Activated CD4-positive, alpha-beta T cell treated with anti-CD3 and anti-CD28 coated beads, Interleukin-2, amount 50 U/mL, for 1 hour (primary cell): ENCODE results near the gene ARRDC3.
"Not testable (repeated sequence)": the region's sequence is repeated elsewhere in the genome, so short reads cannot be mapped to it uniquely, and the experiment has no call there.

ENCODE experiments used
- DNase-seq: peaks from one replicate; pipeline ENCODE4 v3.0.0-alpha.2; 2020

The ARRDC3 gene

DNA sequence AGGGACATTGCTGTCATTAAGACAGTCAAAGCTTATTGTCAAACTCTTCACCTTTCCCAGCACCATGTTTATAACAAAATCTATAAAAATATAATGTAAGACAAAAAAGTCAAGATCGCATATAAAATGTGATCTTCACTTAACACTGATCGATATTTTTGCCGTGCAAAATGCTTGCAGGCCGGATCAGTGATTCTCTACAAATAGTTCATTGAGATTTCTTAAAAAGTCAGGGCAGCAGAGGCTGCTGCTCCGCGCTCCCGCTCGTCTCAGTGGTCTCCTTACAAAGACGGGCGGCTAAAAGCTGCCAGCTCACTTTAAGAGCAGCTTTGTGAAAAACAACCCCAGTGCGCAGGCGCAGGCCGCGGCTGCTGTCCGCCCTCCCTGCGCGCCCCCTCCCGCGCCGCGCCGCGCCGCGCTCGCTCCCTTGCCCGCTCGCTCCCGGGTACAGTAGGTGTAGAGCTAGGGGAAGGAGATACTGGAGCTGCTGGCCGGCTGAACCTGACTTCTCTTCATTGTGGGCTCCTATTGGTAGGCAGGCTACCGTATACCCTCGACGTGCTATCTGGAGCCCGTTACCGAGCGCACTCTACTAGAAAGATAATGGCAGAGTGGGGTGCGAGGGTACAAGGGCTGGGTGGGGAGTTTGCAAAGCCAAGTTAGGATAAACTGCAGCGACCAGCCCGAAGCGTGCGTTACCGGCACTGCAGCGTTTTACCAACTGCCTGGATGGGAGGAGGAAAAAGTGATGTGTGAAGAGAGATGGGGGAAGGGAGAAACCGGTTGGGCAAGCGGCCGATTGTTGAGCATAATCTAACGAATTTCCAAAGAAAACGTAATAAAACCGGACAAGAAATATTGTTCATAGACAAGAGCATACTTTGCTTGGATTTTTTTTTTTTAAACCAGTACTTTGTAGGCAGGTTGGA, at the start of gene ARRDC3:
TSS of gene ARRDC3 (minus strand) at position 291 of the 929 bp plus-strand sequence. CDS start at position 66, 225 bp downstream.
- DNase-seq: peak; percentile 96

DNA sequence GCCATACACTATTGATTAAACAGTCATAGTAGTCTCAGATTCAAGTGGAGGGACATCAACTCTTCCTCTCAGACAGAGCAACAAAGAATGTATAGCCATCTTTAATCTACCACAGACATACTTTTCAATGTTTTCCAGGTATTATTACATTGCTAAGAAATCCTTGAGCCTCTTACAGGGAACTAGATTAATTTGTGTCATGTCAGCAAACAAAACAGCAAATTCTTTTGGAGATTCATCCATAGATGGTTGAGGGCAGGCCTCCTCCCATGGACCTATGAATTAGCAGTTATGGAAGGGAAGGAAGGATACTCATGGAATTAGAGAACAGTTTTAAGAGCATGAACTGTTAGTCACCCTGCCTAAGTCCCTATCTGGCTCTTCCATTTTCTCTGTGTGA, 47.8 kb upstream of the ARRDC3 start:
- no peak for DNase-seq

DNA sequence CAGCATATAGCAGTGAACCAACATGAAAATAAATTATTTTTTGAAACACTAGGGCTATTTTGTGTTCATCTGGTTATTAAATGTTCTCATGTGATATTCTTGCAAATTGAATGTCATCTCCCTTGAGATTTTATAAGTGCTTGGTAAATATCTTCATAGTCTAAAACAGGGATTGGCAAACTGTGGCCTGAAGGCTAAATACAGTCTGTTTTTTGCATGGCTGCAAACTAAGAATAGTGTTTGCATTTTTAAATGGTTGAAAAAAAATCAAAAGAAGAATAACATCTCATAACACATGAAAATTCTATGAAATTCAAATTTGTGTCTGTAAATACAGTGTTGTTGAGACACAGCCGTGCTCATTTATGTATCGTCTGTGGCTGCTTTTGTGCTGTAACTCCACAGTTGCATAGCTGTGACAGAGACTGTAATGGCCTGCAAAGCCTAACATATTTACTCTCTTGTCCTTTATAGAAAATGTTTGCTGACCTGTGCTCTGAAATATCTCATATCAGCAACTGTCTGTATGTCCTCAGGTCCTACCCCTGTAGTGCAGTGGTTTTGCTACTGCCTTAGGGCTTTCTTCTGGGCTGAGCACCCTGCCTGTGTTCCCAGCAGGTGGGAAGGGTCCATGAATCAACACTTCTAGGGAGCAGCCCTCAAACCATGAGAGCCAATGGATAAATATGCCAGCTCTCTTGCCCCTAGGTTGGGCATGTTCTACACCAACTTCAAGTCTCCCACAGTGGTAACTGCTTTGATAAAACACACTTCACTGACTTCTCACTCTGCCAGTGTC, 41.7 kb upstream of the ARRDC3 start:
- DNase-seq: no peak

GRCh38 chr5:91423871-91424270, 40.8 kb upstream of the ARRDC3 start:
- no peak for DNase-seq

- DNase-seq: no peak
Measured at GRCh38 chr5:91420879-91421278, 37.8 kb upstream of the ARRDC3 start.

GRCh38 chr5:91419571-91420537, 36.7 kb upstream of the ARRDC3 start:
- peak; percentile 69 for DNase-seq

DNA sequence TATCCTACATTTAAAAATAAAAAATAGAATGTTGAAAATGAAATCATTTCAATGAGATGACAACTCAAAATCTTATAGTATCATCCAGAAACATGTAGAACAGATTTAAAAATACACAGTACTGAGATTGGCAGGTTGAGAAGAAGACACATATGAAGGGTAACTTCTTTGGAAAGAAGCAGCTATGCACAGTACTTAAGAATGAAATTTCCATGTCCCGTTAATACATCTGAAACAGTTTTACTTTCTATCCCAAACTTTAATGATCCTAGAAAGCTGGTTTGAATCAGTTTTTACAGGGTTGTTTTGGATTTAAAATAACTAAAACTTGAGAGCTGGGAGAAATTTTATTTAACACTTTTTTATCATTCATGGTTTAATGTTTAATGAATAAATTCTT, 36.0 kb upstream of the ARRDC3 start:
- DNase-seq: no peak

GRCh38 chr5:91418158-91418557, 35.0 kb upstream of the ARRDC3 start:
- DNase-seq: no peak

GRCh38 chr5:91417219-91417618, 34.1 kb upstream of the ARRDC3 start:
- no peak for DNase-seq

- no peak for DNase-seq
Measured at GRCh38 chr5:91416491-91416890, 33.4 kb upstream of the ARRDC3 start.

GRCh38 chr5:91409304-91409703, 26.2 kb upstream of the ARRDC3 start:
- DNase-seq: no peak

- no peak for DNase-seq
Measured at GRCh38 chr5:91408710-91409109, 25.6 kb upstream of the ARRDC3 start.

DNA sequence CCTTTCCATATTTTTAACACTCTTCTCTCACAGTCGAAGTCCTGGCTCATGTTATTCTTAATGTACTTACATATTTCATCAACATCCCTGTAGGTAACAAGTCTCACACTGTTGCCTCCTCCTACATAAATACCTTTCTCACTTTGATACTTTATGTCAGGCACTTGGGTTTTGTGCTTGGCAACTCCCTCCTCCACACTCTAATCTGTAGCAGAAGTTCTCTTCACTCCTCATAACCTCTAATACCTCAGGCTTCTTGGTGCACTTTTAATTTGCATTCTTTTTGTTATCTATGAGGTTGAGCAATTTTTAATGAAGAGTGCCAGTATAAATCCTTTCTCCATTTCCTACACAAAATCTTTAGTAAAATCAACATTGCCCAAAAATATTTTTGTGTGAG, 24.1 kb upstream of the ARRDC3 start:
- DNase-seq: no peak

- DNase-seq: no peak
Measured at GRCh38 chr5:91403438-91403837, 20.3 kb upstream of the ARRDC3 start.

- DNase-seq: no peak
Measured at GRCh38 chr5:91401175-91401574, 18.1 kb upstream of the ARRDC3 start.

- DNase-seq: no peak
Measured at GRCh38 chr5:91397791-91398190, 14.7 kb upstream of the ARRDC3 start.

DNA sequence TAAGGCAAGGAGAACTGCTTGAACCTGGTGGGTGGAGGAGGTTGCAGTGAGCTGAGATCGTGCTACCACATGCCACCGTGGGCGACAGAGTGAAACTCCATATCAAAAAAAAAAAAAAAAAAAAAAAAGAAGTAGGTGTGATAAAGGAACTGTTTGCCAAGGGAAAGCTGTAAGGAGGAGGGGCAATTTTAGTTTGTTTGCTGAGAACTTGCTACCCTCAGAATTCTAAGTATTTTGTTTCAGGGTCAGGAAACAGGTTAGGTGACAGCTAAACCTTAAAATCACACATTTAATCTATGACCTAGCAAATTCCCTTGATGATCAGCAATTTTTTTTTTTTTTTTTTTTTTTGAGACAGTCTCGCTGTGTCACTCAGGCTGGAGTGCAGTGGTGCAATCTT, 7.2 kb upstream of the ARRDC3 start:
- DNase-seq: no peak

GRCh38 chr5:91389555-91389954, 6.4 kb upstream of the ARRDC3 start:
- not testable (repeated sequence) for DNase-seq

DNA sequence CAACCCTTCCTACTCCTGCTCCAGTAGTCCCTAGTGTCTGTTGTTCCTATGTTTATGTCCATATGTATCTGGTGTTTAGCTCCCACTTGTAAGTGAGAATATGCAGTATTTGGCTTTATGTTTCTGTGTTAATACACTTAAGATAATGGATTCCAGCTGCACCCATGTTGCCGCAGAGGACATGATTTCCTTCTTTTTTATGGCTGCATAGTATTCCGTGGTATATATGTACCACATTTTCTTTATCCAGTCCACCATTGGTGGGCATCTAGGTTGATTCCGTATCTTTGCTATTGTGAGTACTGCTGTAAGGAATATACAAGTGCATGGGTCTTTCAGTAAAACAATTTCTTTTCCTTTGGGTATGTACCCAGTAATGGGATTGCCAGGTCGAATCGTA, 5.2 kb upstream of the ARRDC3 start:
- no peak for DNase-seq

DNA sequence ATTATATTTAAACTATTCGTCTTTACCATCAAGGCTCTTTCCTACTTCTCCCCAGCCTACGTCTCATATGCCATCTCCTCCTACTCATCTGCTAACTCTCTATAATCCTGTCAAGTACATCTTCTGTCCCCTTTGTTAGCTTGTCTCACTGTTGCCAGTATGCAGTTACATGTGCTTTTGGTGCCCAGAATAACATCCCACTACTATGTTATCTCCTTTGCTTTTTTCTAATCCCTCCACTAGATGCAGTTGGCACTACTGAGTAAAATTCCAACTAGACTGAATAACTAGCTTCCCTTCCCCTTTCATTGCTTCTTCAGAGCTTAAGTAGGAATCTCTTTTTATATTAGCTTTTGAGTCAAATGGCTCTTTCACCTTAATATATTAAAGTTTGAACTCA, 3.0 kb upstream of the ARRDC3 start:
- DNase-seq: no peak

GRCh38 chr5:91385596-91385995, 2.5 kb upstream of the ARRDC3 start:
- DNase-seq: not testable (repeated sequence)

- DNase-seq: no peak
Measured at GRCh38 chr5:91384671-91385430, 1.7 kb upstream of the ARRDC3 start.
